Stimulated activated CD4-positive, alpha-beta T cell treated with anti-CD3 and anti-CD28 coated beads, Interleukin-12 subunit alpha, Interleukin-12 subunit beta, amount 100 ng/mL, for 24 hours (primary cell): ENCODE results near the gene C6orf15.
"Not testable (repeated sequence)": the region's sequence is repeated elsewhere in the genome, so short reads cannot be mapped to it uniquely, and the experiment has no call there.

ENCODE experiments used
- DNase-seq, 2 experiments: peaks; one replicate each; pipeline ENCODE4 v3.0.0-alpha.2; 2020; ENCODE audit warnings: low read depth in 2 of 2

Gene C6orf15

DNA sequence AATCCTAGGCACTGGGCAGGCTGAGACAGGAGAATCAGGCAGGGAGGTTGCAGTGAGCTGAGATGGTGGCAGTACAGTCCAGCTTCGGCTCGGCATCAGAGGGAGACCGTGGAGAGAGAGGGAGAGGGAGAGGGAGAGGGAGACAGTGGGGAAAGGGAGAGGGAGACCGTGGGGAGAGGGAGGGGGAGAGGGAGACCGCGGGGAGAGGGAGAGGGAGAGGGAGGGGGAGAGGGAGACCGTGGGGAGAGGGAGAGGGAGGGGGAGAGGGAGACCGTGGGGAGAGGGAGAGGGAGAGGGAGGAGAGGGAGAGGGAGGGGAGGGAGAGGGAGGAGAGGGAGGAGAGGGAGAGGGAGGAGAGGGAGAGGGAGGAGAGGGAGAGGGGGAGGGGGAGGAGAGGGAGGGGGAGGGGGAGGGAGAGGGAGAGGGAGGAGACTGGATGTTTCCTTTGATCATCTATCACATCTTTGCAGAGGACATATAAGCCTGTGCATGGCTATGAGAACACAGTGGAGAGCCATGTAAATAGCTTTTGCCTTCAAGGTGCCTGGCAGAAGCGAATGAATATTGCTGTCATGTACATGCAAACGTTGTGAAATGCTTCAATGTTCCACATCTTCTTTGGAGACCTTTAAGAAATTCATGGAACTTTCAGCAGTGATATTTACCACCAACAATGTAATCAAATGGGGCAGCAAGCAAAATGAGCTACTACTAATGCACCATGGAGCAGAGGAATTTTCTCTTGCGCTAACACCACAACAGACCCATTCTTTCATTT lies 44.3 kb downstream of the C6orf15 start:
- not testable (repeated sequence) for DNase-seq

DNA sequence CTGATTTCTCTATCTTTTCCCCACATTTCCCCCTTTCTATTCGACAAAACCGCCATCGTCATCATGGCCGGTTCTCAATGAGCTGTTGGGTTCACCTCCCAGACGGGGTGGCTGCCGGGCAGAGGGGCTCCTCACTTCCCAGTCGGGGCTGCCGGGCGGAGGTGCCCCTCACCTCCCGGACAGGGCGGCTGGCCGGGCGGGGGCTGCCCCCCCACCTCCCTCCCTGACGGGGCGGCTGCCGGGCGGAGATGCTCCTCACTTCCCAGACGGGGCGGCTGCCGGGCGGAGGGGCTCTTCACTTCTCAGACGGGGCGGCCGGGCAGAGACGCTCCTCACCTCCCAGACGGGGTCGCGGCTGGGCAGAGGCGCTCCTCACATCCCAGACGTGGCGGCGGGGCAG lies 45.3 kb downstream of the C6orf15 start:
- not testable (repeated sequence) for DNase-seq

DNA sequence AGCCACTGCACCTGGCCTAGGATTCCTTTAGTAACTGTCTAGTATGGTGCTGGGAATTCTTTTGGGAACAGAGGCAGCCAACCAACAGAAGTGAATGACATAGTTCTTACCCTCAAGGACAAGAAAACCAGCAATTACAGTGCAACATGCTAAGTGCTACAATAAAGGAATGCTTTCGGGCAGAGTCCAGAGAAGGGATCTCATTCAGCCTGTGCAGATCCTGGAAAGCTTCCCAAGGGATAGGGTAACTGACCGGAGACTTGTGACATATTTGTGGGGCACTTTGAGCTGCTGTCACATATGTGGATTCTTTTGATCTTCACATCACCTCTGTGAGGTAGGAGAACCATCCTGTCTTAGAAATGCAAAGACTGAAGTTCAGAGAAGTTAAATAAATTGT lies 46.8 kb downstream of the C6orf15 start:
- DNase-seq = no peak

DNA sequence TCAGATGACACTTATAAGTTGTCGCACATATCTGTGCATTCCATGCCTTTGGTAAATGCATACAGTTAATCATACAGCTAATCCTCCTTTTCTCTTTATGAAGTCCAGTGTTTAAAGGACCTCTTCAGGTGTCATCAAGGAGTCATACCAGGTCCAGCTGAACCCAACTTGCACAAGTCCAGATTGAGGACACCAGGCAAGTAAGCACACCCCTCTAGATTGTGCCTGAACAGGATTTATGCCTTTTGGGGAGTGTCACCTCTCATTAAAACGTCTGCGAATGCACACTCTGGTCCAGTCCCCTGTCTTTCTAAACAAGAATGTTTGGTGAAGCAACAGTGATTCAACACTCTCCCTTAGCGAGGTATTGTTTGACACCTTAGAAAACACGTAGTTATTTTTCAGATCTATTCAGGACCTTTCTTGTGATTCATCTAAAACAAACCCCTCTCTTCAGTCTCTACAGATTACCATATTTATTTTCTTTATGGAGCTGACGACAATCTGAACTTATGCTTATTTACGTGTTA lies 48.4 kb downstream of the C6orf15 start:
- no peak for DNase-seq
